ENCODE results near the gene FBXO24. TPM values are rescaled to one million over a fixed set of nuclear protein-coding genes. Genes with fewer than 3 reads are reported as not detected.

Gene FBXO24
- polyA plus RNA-seq, 1 of the 3 experiments (the other 2 are of a cell fraction), result 0.94 TPM

DNA sequence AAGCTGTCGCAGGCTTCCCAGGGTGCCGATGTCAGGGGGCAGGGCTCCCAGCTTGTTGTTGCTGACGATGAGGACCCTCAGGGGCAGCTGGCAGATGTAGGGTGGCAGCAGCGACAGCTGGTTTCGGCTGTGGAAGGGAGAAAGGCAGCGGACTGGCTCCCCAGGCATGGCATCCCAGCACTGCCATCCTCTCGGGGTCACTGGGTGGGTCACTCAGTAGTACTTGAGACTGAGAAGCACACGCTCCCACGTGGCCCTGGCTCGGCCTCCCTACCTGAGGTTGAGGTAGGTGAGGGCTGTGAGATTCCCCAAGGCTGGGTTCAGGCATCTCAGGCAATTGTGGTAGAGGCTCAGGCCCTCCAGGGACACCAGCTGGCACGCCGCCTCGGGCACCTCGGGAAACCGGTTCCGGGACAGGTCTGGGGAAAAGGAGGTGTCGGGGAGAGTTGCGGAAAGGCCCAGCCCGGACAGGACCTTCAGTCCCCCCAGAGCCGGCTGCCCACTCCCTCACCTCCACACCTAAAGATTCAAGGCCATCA, 4.0 kb upstream of the FBXO24 start (continued):
- TF ChIP-seq, protein P1, sequence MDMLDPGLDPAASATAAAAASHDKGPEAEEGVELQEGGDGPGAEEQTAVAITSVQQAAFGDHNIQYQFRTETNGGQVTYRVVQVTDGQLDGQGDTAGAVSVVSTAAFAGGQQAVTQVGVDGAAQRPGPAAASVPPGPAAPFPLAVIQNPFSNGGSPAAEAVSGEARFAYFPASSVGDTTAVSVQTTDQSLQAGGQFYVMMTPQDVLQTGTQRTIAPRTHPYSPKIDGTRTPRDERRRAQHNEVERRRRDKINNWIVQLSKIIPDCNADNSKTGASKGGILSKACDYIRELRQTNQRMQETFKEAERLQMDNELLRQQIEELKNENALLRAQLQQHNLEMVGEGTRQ (IDR thresholded peaks at IDR 0.05; ENCODE audit: borderline replicate concordance, low read depth, low read length), result no peak
- TF ChIP-seq, protein P2, sequence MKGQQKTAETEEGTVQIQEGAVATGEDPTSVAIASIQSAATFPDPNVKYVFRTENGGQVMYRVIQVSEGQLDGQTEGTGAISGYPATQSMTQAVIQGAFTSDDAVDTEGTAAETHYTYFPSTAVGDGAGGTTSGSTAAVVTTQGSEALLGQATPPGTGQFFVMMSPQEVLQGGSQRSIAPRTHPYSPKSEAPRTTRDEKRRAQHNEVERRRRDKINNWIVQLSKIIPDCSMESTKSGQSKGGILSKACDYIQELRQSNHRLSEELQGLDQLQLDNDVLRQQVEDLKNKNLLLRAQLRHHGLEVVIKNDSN (IDR thresholded peaks at IDR 0.05; ENCODE audit: borderline replicate concordance, low read depth), result no peak

DNA sequence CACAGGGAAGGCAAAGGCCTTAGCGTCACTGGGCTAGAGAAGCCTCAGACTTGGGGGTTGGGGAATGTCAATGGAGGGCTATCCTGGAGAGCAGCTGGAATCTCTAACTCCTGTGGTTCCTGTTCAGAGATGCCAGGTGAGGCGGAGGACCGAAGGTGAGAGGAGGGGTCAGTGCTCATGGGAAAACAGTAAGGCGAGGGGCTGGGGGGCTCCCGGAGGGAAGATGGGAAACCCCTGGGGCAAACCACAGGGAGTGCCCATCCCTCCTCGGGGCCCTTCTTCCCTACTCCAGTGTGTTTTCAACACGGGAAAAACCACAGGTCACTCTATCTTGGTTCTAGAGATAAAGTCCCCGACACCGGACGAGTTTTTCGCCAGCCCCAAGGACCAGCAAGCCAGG, 3.5 kb upstream of the FBXO24 start:
- H3K27me3 ChIP-seq (ENCODE audit: insufficient read depth), result no peaks in the 10 kb centered on the region
- no peaks in the 10 kb centered on the region for H3F3A ChIP-seq (replicated peaks; ENCODE audit: insufficient read depth)
- DNase-seq, result no peak
- no peak overlapping the region for H3K9ac ChIP-seq
- H2AFZ ChIP-seq (ENCODE audit: low read depth), result no peak overlapping the region
- TF ChIP-seq FOXM1 (IDR thresholded peaks at IDR 0.05; ENCODE audit: low read depth) (no peak), RXRA (IDR thresholded peaks at IDR 0.05; ENCODE audit: borderline replicate concordance, low read depth) (no peak), YY1 (IDR thresholded peaks at IDR 0.05; ENCODE audit: low read depth) (no peak), NFIC (IDR thresholded peaks at IDR 0.05; ENCODE audit: borderline replicate concordance) (no peak), EP300 (IDR thresholded peaks at IDR 0.05; ENCODE audit: borderline replicate concordance in 1 of 2, low read depth in 1 of 2, low read length in 1 of 2) (no peak), ELF1 (IDR thresholded peaks at IDR 0.05) (no peak), TAF1 (IDR thresholded peaks at IDR 0.05; ENCODE audit: borderline replicate concordance, low read depth, low read length) (no peak)
- TF ChIP-seq, protein P1 (IDR thresholded peaks at IDR 0.05; ENCODE audit: borderline replicate concordance, low read depth, low read length), result no peak
- TF ChIP-seq, protein P3, sequence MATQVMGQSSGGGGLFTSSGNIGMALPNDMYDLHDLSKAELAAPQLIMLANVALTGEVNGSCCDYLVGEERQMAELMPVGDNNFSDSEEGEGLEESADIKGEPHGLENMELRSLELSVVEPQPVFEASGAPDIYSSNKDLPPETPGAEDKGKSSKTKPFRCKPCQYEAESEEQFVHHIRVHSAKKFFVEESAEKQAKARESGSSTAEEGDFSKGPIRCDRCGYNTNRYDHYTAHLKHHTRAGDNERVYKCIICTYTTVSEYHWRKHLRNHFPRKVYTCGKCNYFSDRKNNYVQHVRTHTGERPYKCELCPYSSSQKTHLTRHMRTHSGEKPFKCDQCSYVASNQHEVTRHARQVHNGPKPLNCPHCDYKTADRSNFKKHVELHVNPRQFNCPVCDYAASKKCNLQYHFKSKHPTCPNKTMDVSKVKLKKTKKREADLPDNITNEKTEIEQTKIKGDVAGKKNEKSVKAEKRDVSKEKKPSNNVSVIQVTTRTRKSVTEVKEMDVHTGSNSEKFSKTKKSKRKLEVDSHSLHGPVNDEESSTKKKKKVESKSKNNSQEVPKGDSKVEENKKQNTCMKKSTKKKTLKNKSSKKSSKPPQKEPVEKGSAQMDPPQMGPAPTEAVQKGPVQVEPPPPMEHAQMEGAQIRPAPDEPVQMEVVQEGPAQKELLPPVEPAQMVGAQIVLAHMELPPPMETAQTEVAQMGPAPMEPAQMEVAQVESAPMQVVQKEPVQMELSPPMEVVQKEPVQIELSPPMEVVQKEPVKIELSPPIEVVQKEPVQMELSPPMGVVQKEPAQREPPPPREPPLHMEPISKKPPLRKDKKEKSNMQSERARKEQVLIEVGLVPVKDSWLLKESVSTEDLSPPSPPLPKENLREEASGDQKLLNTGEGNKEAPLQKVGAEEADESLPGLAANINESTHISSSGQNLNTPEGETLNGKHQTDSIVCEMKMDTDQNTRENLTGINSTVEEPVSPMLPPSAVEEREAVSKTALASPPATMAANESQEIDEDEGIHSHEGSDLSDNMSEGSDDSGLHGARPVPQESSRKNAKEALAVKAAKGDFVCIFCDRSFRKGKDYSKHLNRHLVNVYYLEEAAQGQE (IDR thresholded peaks at IDR 0.05; ENCODE audit: low read depth, low read length), result no peak
- TF ChIP-seq, protein P4, sequence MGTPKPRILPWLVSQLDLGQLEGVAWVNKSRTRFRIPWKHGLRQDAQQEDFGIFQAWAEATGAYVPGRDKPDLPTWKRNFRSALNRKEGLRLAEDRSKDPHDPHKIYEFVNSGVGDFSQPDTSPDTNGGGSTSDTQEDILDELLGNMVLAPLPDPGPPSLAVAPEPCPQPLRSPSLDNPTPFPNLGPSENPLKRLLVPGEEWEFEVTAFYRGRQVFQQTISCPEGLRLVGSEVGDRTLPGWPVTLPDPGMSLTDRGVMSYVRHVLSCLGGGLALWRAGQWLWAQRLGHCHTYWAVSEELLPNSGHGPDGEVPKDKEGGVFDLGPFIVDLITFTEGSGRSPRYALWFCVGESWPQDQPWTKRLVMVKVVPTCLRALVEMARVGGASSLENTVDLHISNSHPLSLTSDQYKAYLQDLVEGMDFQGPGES (IDR thresholded peaks at IDR 0.05; ENCODE audit: low read depth, low read length), result no peak
- H3K9me3 ChIP-seq, result no peaks in the 10 kb centered on the region
- peaks cover 33% of the 10 kb centered on the region for H3K79me2 ChIP-seq (ENCODE audit: insufficient read depth)
- ChIA-PET CTCF (interaction anchor here (0.6 to 11.9 kb wide), 4 partner anchors 16 to 51 kb away, joined by 3 to 149 read pairs (median 3); no protein-coding TSS in a partner anchor), POLR2A (no interaction called here)
- H3K36me3 ChIP-seq (replicated peaks in 1 of 2; ENCODE audit: control insufficient read depth in 1 of 2, insufficient read depth in 2 of 2, low read length in 1 of 2), result peaks cover 13 to 30% of the 10 kb centered on the region in 2 experiments
- peaks cover 32% of the 10 kb centered on the region for H4K20me1 ChIP-seq (ENCODE audit: insufficient read depth)
- WGBS (ENCODE audit: low lambda C conversion rate), result 89% methylated on average over 11 of the region's 11 CpGs
- no peak overlapping the region for H3K4me2 ChIP-seq
- H3K4me1 ChIP-seq (ENCODE audit: control insufficient read depth in 1 of 2, insufficient read depth in 2 of 2, low read depth in 1 of 2, low read length in 1 of 2), result peaks cover 6 to 15% of the 10 kb centered on the region in 2 experiments; a peak in 2 of 4 replicates
- H3K9me2 ChIP-seq, result no peaks in the 10 kb centered on the region
- H3K27ac ChIP-seq (ENCODE audit: low read depth in 2 of 2, low read length in 1 of 2), result no peak overlapping the region
- H3K4me3 ChIP-seq (ENCODE audit: low read depth in 2 of 2, low read length in 1 of 2), result no peak overlapping the region
